Measurements from ENCODE around the gene APOBEC3B. TPM values are rescaled to one million over a fixed set of nuclear protein-coding genes. Genes with fewer than 3 reads are reported as not detected.
"Not testable (repeated sequence)": the region's sequence is repeated elsewhere in the genome, so short reads cannot be mapped to it uniquely, and the experiment has no call there.

Gene APOBEC3B
- total RNA-seq, 1 donor from 2014 or later: 1.6 TPM

DNA sequence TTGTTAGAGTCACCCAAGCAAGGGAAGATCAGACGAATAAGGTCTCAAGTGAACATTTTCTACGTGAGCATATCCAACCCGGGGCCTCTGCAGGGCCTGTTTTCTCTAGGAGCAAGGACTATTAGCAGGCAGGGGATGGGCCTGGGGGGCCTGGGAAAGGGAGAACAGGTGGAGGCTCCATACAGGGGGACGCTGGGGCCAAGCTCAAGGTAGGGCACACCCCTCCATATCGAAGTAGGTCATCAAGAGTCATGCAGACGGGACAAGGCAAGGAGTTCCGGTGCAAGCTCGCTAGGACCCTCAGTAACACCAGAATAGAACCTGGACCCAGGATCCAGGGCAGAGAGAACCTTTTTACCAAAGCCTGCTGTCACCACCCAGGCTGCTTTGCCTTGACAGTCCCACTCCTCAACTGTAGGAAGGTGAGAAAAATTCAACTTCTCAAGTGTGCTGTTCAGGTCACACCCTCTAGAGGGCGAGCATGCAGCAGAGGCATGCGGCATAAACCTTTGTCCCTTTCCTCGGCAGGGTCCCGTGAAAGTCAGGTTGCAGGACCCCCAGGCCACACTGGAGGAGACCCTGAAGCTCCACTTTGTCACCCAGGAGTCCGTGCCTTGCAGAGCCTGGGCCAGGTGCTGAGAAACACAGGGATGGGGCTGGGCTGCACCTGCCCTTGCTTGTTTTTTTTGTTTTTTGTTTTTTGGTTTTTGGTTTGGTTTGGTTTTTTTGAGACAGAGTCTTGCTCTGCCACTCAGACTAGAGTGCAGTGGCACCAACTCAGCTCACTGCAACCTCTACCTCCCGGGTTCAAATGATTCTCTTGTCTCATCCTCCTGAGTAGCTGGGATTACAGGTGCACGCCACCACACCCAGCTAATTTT is 8.6 kb upstream of the APOBEC3B start:
- Histone ChIP-seq H3K36me3 (ENCODE audit: control insufficient read depth in 3 of 3, insufficient read depth in 3 of 3, low read length in 3 of 3) (no peaks in the 10 kb centered on the region), H3K27ac (ENCODE audit: low read depth, low read length) (no peak overlapping the region), H3K9ac (ENCODE audit: low read depth in 1 of 3, low read length in 3 of 3) (no peak overlapping the region), H3K9me3 (ENCODE audit: control insufficient read depth in 3 of 3, low read length in 3 of 3) (no peaks in the 10 kb centered on the region), H3K4me1 (ENCODE audit: control insufficient read depth in 3 of 3, insufficient read depth in 3 of 3, low read length in 3 of 3) (no peaks in the 10 kb centered on the region), H3K27me3 (ENCODE audit: control insufficient read depth in 3 of 3, insufficient read depth in 3 of 3, low read length in 3 of 3) (peaks cover 5 to 33% (median 29%) of the 10 kb centered on the region in 3 donors), H3K4me3 (ENCODE audit: low read length in 3 of 3) (no peak overlapping the region)

- H3K4me1 ChIP-seq (ENCODE audit: control insufficient read depth in 3 of 3, insufficient read depth in 3 of 3, low read length in 3 of 3): no peaks in the 10 kb centered on the region
- H3K4me3 ChIP-seq (ENCODE audit: low read length in 3 of 3): no peak overlapping the region
- H3K27ac ChIP-seq (ENCODE audit: low read depth, low read length): no peak overlapping the region
- no peak overlapping the region for H3K9ac ChIP-seq (ENCODE audit: low read depth in 1 of 3, low read length in 3 of 3)
- peaks cover 5 to 29% (median 24%) of the 10 kb centered on the region in 3 donors for H3K27me3 ChIP-seq (ENCODE audit: control insufficient read depth in 3 of 3, insufficient read depth in 3 of 3, low read length in 3 of 3)
- no peaks in the 10 kb centered on the region for H3K9me3 ChIP-seq (ENCODE audit: control insufficient read depth in 3 of 3, low read length in 3 of 3)
- no peaks in the 10 kb centered on the region for H3K36me3 ChIP-seq (ENCODE audit: control insufficient read depth in 3 of 3, insufficient read depth in 3 of 3, low read length in 3 of 3)
Observed at GRCh38 chr22:38974170-38974825, 7.8 kb upstream of the APOBEC3B start.

DNA sequence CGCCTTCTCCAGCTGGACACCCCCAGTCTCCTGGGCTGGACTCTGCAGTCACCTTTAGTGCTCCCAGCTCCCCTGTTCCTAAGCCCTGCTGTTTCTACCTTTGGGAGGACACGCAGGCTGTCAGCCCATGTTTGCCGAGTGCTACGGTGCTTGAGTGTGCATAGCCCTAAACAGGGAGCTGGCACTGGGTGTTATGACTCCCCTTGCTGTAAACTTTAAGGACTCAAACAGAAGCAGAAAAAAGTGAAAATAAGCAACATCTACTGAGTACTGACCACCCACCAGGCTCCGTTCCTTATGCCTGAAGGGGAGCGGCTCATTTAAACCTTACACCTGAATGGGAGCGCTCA is 7.3 kb upstream of the APOBEC3B start:
- no peak overlapping the region for H3K4me3 ChIP-seq (ENCODE audit: low read length in 3 of 3)

DNA sequence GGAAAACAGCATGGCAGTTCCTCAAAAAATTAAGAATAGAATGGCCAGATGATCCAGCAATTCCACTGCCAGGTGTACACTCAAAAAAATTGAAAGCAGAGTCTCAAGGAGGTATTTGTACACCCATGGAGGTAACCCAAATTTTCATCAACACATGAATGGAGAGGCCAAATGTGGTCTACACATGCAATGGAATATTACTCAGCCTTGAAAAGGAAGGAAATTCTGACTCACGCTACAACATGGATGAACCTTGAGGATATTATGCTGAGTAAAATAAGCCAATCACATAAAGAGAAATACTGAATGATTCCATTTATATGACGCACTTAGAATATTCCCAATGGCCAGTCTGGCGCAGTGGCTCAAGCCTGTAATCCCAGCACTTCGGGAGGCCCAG is 4.9 kb upstream of the APOBEC3B start:
- not testable (repeated sequence) for H3K9me3 ChIP-seq (ENCODE audit: control insufficient read depth in 3 of 3, low read length in 3 of 3); H3K4me3 ChIP-seq (ENCODE audit: low read length in 3 of 3); H3K27ac ChIP-seq (ENCODE audit: low read depth, low read length); H3K36me3 ChIP-seq (ENCODE audit: control insufficient read depth in 3 of 3, insufficient read depth in 3 of 3, low read length in 3 of 3); H3K9ac ChIP-seq (ENCODE audit: low read depth in 1 of 3, low read length in 3 of 3); H3K4me1 ChIP-seq (ENCODE audit: control insufficient read depth in 3 of 3, insufficient read depth in 3 of 3, low read length in 3 of 3)
- peaks cover 5 to 14% (median 12%) of the 10 kb centered on the region in 3 donors for H3K27me3 ChIP-seq (ENCODE audit: control insufficient read depth in 3 of 3, insufficient read depth in 3 of 3, low read length in 3 of 3)

More for the DNA sequence above, 7.3 kb upstream of the APOBEC3B start:
- Histone ChIP-seq H3K27me3 (ENCODE audit: control insufficient read depth in 3 of 3, insufficient read depth in 3 of 3, low read length in 3 of 3) (peaks cover 5 to 25% (median 21%) of the 10 kb centered on the region in 3 donors), H3K9ac (ENCODE audit: low read depth in 1 of 3, low read length in 3 of 3) (no peak overlapping the region), H3K4me1 (ENCODE audit: control insufficient read depth in 3 of 3, insufficient read depth in 3 of 3, low read length in 3 of 3) (no peaks in the 10 kb centered on the region), H3K27ac (ENCODE audit: low read depth, low read length) (no peak overlapping the region), H3K36me3 (ENCODE audit: control insufficient read depth in 3 of 3, insufficient read depth in 3 of 3, low read length in 3 of 3) (no peaks in the 10 kb centered on the region), H3K9me3 (ENCODE audit: control insufficient read depth in 3 of 3, low read length in 3 of 3) (no peaks in the 10 kb centered on the region)

GRCh38 chr22:38980587-38980986 is 1.6 kb upstream of the APOBEC3B start:
- H3K36me3 ChIP-seq (ENCODE audit: control insufficient read depth in 3 of 3, insufficient read depth in 3 of 3, low read length in 3 of 3); H3K4me3 ChIP-seq (ENCODE audit: low read length in 3 of 3); H3K27ac ChIP-seq (ENCODE audit: low read depth, low read length); H3K9ac ChIP-seq (ENCODE audit: low read depth in 1 of 3, low read length in 3 of 3); H3K27me3 ChIP-seq (ENCODE audit: control insufficient read depth in 3 of 3, insufficient read depth in 3 of 3, low read length in 3 of 3); H3K9me3 ChIP-seq (ENCODE audit: control insufficient read depth in 3 of 3, low read length in 3 of 3): not testable (repeated sequence)
- peaks cover 9 to 13% (median 10%) of the 10 kb centered on the region in 3 donors for H3K4me1 ChIP-seq (ENCODE audit: control insufficient read depth in 3 of 3, insufficient read depth in 3 of 3, low read length in 3 of 3)

GRCh38 chr22:38981005-38981991 is 849 bp upstream of the APOBEC3B start:
- H3K27me3 ChIP-seq (ENCODE audit: control insufficient read depth in 3 of 3, insufficient read depth in 3 of 3, low read length in 3 of 3): no peaks in the 10 kb centered on the region
- H3K4me3 ChIP-seq (ENCODE audit: low read length in 3 of 3): peak overlapping the region; percentile 72 to 79 (median 76)
- no peak overlapping the region for H3K27ac ChIP-seq (ENCODE audit: low read depth, low read length)
- no peaks in the 10 kb centered on the region for H3K36me3 ChIP-seq (ENCODE audit: control insufficient read depth in 3 of 3, insufficient read depth in 3 of 3, low read length in 3 of 3)
- H3K9me3 ChIP-seq (ENCODE audit: control insufficient read depth in 3 of 3, low read length in 3 of 3): no peaks in the 10 kb centered on the region
- H3K9ac ChIP-seq (ENCODE audit: low read depth in 1 of 3, low read length in 3 of 3): peak overlapping the region in 2 of 3 donors; percentile 53 to 72
- H3K4me1 ChIP-seq (ENCODE audit: control insufficient read depth in 3 of 3, insufficient read depth in 3 of 3, low read length in 3 of 3): peaks cover 9 to 13% (median 10%) of the 10 kb centered on the region in 3 donors

- H3K27me3 ChIP-seq (ENCODE audit: control insufficient read depth in 3 of 3, insufficient read depth in 3 of 3, low read length in 3 of 3): peaks cover 0 to 5% (median 0%) of the 10 kb centered on the region in 3 donors
Observed at GRCh38 chr22:38984224-38984623, 2.1 kb downstream of the APOBEC3B start.

DNA sequence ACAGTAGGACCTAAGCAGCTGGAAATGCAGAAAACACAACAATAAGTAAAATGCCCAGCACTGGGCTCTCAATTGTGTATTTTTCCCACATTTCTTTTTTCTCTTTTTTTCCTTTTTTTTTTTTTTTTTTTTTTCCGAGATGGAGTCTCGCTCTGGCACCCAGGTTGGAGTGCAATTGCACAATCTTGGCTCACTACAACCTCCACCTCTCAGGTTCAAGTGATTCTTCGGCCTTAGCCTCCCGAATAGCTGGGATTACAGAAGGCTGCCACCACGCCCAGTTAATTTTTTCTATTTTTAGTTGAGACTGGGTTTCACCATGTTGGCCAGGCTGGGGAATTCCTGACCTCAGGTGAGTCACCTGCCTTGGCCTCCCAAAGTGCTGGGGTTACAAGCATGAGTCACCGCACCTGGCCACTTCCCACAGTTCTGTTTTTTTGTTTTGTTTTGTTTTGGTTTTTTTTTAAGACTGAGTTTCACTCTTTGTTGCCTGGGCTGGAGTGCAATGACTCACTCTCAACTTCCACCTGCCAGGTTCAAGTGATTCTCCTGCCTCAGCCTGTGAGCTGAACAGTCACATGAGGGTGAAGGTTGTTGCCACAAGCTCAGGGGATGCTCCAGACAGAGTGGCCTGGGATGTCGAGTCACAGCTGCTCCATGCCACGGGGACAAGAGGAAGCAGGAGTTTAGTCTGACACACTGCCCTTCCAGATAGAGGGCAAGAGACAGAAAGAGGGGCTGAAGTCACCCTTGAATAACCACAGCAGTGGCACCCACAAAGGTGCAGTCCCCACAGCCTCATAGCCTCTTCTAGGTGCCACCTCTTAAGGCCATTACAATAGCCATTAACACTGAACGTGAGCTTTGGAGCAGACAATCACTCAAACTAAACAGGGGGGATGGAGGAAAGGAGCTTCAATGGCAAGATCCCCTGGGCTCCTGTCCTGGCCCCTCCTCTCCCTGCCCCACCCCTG is 2.9 kb downstream of the APOBEC3B start:
- not testable (repeated sequence) for H3K27me3 ChIP-seq (ENCODE audit: control insufficient read depth in 3 of 3, insufficient read depth in 3 of 3, low read length in 3 of 3); H3K27ac ChIP-seq (ENCODE audit: low read depth, low read length); H3K36me3 ChIP-seq (ENCODE audit: control insufficient read depth in 3 of 3, insufficient read depth in 3 of 3, low read length in 3 of 3); H3K4me3 ChIP-seq (ENCODE audit: low read length in 3 of 3); H3K9me3 ChIP-seq (ENCODE audit: control insufficient read depth in 3 of 3, low read length in 3 of 3); H3K9ac ChIP-seq (ENCODE audit: low read depth in 1 of 3, low read length in 3 of 3)
- peaks cover 9 to 13% (median 10%) of the 10 kb centered on the region in 3 donors for H3K4me1 ChIP-seq (ENCODE audit: control insufficient read depth in 3 of 3, insufficient read depth in 3 of 3, low read length in 3 of 3)

More at GRCh38 chr22:38984224-38984623, 2.1 kb downstream of the APOBEC3B start:
- no peak overlapping the region for H3K27ac ChIP-seq (ENCODE audit: low read depth, low read length)
- no peaks in the 10 kb centered on the region for H3K9me3 ChIP-seq (ENCODE audit: control insufficient read depth in 3 of 3, low read length in 3 of 3)
- no peak overlapping the region for H3K4me3 ChIP-seq (ENCODE audit: low read length in 3 of 3)
- H3K4me1 ChIP-seq (ENCODE audit: control insufficient read depth in 3 of 3, insufficient read depth in 3 of 3, low read length in 3 of 3): peaks cover 9 to 13% (median 10%) of the 10 kb centered on the region in 3 donors
- H3K9ac ChIP-seq (ENCODE audit: low read depth in 1 of 3, low read length in 3 of 3): no peak overlapping the region
- no peaks in the 10 kb centered on the region for H3K36me3 ChIP-seq (ENCODE audit: control insufficient read depth in 3 of 3, insufficient read depth in 3 of 3, low read length in 3 of 3)

- Histone ChIP-seq H3K9me3 (ENCODE audit: control insufficient read depth in 3 of 3, low read length in 3 of 3) (no peaks in the 10 kb centered on the region), H3K27me3 (ENCODE audit: control insufficient read depth in 3 of 3, insufficient read depth in 3 of 3, low read length in 3 of 3) (peaks cover 0 to 5% (median 0%) of the 10 kb centered on the region in 3 donors), H3K9ac (ENCODE audit: low read depth in 1 of 3, low read length in 3 of 3) (no peak overlapping the region), H3K4me3 (ENCODE audit: low read length in 3 of 3) (no peak overlapping the region), H3K4me1 (ENCODE audit: control insufficient read depth in 3 of 3, insufficient read depth in 3 of 3, low read length in 3 of 3) (peaks cover 6 to 9% (median 8%) of the 10 kb centered on the region in 3 donors), H3K27ac (ENCODE audit: low read depth, low read length) (no peak overlapping the region), H3K36me3 (ENCODE audit: control insufficient read depth in 3 of 3, insufficient read depth in 3 of 3, low read length in 3 of 3) (no peaks in the 10 kb centered on the region)
Observed at GRCh38 chr22:38986629-38987028, 4.5 kb downstream of the APOBEC3B start.
